ENCODE results near the gene CTIF.

DNA sequence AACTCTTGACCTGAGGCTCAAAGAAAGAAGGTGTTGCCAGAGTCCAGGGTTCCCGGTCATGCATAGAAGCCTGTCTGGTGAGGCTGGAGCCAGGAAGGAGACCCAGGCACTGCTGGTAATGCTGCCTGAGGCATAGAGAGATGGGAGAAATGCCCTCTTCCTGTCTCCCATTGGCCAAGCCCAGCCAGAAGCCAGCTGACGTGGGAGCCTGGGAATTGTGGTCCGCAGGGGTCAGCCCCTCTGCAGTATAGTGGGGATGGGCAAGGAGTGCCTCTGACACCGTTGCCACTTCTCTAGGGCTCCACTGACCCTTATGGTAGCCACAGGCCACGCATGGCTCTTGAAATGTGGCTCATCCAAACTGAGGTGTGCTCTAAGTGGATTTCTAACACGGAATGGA is 95.7 kb downstream of the CTIF start:
- TF ChIP-seq, protein P1, sequence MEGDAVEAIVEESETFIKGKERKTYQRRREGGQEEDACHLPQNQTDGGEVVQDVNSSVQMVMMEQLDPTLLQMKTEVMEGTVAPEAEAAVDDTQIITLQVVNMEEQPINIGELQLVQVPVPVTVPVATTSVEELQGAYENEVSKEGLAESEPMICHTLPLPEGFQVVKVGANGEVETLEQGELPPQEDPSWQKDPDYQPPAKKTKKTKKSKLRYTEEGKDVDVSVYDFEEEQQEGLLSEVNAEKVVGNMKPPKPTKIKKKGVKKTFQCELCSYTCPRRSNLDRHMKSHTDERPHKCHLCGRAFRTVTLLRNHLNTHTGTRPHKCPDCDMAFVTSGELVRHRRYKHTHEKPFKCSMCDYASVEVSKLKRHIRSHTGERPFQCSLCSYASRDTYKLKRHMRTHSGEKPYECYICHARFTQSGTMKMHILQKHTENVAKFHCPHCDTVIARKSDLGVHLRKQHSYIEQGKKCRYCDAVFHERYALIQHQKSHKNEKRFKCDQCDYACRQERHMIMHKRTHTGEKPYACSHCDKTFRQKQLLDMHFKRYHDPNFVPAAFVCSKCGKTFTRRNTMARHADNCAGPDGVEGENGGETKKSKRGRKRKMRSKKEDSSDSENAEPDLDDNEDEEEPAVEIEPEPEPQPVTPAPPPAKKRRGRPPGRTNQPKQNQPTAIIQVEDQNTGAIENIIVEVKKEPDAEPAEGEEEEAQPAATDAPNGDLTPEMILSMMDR (IDR thresholded peaks at IDR 0.05), result no peak
- no peak for TF ChIP-seq POLR2AphosphoS5 (IDR thresholded peaks at IDR 0.05)
- no peak for TF ChIP-seq POLR2A (IDR thresholded peaks at IDR 0.05)
- no peak for TF ChIP-seq EP300 (IDR thresholded peaks at IDR 0.05; ENCODE audit: low read depth)

Data from transverse colon (tissue), 4 donors.